IPS-15b (cell line): ENCODE measurements around the gene KIF19.

Source experiments
- H3K27me3 ChIP-seq: one replicate; pipeline ENCODE4 v1.6.1; 2013; ENCODE audit warnings: low read length; ENCODE audit not compliant: control insufficient read depth, insufficient read depth
- H3K36me3 ChIP-seq: one replicate; pipeline ENCODE4 v1.6.1; 2013; ENCODE audit warnings: low read length; ENCODE audit not compliant: control insufficient read depth, insufficient read depth
- H3K4me1 ChIP-seq: one replicate; pipeline ENCODE4 v1.6.1; 2013; ENCODE audit warnings: mild to moderate bottlenecking, low read length; ENCODE audit not compliant: control insufficient read depth, insufficient read depth
- H3K4me3 ChIP-seq: one replicate; pipeline ENCODE4 v1.5.1; 2013; ENCODE audit warnings: low read depth, low read length
- H3K9ac ChIP-seq: one replicate; pipeline ENCODE4 v1.6.1; 2013; ENCODE audit warnings: low read depth, mild to moderate bottlenecking, low read length
- H3K9me3 ChIP-seq: one replicate; pipeline ENCODE4 v1.6.1; 2013; ENCODE audit warnings: mild to moderate bottlenecking, low read length; ENCODE audit not compliant: control insufficient read depth, insufficient read depth

Gene KIF19

DNA sequence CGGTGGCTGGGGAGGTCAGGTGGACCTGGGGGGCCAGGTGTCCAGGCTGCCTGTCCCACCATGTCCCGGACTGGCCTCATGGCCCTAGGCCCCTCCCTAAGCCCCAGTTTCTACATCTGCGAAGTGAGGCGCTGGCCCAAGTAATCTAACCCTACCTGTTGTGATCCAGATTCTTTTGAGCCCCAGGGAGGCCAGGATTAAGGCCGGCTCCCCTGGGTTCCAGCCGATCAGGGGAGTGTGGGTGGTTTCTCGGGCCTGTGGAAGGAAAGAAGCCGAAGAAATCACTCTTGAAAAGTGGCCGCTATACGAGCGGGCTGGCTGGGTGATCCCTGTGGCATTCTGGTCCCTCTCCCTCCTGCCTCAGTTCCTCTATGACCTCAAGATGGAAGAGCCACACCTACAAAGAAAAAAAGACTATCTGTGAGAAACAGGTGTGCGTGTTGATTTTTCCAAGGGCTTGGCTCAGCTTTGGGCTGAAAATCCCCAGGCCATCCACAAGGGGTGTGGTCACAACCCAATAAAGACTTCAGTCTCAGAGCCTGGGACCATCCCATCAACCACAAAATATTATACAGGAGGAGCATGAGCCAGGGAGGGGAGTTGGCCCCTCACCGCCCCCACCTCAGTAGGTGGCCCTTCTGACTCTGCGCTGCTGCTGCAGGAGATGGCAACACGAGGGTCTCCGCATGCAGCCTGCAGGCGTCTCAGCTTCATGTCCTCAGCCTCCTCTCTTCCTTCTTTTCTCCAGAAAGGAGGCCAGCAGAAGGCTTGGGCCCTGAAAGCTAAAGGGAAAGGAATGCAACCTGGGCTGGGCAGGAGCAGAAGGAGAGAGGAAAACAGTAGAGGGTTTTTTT is 61.6 kb downstream of the KIF19 start:
- Histone ChIP-seq H3K9ac (no peak overlapping the region), H3K27me3 (no peaks in the 10 kb centered on the region), H3K4me3 (no peak overlapping the region), H3K9me3 (no peaks in the 10 kb centered on the region), H3K36me3 (no peaks in the 10 kb centered on the region), H3K4me1 (peaks cover 8% of the 10 kb centered on the region)

DNA sequence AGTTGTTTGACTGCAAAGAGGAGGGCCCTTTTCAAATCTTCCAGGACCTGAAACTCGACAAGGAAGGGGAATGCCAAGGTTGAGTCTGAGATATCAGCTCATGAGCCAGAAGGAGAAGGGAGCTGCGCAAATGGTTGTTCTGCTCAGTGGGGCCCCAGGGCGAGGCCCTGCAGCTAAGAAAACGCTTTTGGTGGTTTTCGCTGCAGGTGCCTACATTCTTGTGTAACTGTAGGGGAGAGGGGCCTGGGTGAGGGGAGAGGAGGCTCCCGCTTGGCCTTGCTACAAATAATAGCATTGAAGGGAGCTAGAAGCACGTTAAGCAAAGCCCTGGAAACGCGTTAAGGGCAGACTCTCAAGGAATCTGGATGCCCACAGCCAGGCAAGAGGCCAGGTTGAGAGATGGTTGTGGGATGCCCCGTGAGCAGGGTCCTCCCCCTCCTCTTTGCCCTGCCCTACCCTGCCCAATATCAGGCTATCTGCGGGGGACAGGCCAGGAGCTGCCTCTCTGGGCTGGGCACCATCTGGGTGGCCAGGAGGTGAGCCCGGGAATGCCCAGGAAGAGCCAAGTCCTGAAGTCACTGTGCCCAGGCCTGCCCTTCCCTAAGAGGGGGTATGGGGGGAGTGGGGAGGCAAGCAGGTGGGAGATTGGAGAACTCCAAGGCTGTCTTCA is 63.2 kb downstream of the KIF19 start:
- Histone ChIP-seq H3K36me3 (no peaks in the 10 kb centered on the region), H3K27me3 (no peaks in the 10 kb centered on the region), H3K9me3 (no peaks in the 10 kb centered on the region), H3K4me3 (no peak overlapping the region), H3K9ac (no peak overlapping the region), H3K4me1 (peaks cover 8% of the 10 kb centered on the region)

DNA sequence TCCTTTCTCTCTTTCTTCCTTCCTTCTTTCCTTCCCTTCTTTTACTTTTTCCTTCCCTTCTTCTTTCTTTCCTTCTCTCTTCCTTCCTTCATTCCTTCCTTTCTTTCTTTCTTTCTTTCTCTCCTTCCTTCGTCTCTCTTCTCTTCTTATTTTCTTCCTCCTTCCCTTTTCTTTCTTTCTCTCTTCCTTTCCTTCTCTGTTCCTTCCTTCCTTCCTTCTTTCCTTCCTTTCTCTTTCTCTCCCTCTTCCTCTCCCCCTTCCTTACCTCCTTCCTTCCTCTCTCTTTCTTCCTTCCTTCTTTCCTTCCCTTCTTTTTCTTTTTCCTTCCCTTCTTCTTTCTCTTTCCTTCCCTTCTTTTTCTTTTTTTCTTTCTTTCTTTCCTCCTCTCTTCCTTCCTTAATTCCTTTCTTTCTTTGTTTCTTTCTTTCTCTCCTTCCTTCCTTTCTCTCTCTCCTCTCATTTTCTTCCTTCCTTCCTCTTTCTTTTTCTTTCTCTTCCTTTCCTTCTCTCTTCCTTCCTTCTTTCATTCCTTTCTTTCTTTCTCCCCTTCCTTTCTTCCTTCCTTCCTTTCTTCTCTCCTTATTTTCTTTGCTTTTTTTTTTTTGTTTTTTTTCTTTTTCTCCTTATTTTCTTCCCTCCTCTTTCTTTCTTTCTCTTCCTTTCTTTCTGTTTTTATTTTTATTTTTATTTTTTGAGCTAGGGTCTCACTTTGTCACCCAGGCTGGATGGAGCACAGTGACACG is 64.1 kb downstream of the KIF19 start:
- Histone ChIP-seq H3K4me3 (no peak overlapping the region), H3K9ac (no peak overlapping the region), H3K27me3 (no peaks in the 10 kb centered on the region), H3K9me3 (no peaks in the 10 kb centered on the region), H3K4me1 (peaks cover 8% of the 10 kb centered on the region), H3K36me3 (no peaks in the 10 kb centered on the region)

DNA sequence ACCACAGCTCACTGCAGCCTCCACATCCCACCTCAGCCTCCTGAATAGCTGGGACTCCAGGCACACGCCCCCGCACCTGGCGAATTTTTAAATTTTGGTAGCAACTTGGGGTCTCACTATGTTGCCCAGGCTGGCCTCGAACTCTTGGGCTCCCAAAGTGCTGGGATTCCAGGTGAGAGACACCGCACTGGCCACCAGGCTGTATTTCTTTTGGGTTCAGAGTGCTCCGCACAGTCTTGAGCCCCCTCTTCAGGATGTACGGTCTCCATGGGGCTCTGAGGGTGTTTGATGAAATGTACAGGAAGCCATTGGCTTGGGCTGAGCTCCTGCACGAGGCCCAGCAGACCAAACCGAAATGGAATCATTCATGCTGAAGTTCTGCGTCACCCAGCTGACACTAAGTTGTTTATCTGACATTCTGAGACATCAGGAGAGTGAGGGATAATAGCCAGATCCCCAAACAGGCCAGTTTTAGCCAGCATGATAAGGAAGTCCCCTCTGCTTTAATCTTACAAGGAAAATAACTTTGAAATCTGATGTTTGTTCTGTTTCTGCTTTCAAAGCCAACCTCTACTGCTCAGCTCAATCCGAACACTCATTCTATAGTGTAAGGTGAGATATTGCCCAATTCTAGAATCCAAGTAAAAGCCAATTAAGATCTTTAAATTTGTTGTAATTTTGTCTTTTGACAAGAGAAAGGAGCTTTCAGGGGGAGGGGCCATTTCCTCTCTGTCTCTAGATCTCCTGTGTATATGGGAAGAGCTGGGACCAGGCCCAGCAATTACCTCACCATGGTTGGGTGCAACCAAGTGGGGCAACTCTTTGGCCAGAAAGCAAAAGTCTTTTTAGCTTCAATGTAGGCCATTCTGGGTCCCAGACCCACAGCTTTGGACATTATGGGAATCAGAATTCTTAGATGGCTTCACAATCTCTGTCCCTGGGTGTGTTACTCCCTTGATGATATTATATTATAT is 64.9 kb downstream of the KIF19 start:
- H3K4me3 ChIP-seq, result no peak overlapping the region
- H3K27me3 ChIP-seq, result no peaks in the 10 kb centered on the region
- H3K9ac ChIP-seq, result no peak overlapping the region
- no peaks in the 10 kb centered on the region for H3K36me3 ChIP-seq
- H3K9me3 ChIP-seq, result no peaks in the 10 kb centered on the region
- H3K4me1 ChIP-seq, result peaks cover 8% of the 10 kb centered on the region

DNA sequence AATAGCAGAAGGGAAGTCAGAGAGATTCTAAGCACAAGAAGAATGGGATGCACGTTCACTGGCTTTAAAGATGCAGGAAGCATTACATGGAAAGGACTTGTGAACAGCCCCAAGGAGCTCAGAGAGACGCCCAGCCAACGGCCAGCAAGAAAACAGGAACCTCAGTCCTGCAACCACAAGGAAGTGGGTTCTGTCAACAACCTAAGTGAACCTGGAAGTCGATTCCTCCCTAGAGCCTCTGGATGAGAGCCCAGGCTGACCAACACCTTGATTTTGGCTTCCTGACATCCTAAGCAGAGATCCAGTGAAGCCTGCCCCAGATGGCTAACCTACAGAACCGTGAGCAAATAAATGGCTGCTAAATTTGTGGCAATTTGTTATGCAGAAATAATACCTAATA is 65.7 kb downstream of the KIF19 start:
- Histone ChIP-seq H3K9me3 (no peaks in the 10 kb centered on the region), H3K36me3 (no peaks in the 10 kb centered on the region), H3K4me3 (no peak overlapping the region), H3K27me3 (no peaks in the 10 kb centered on the region), H3K4me1 (peaks cover 6% of the 10 kb centered on the region), H3K9ac (no peak overlapping the region)

DNA sequence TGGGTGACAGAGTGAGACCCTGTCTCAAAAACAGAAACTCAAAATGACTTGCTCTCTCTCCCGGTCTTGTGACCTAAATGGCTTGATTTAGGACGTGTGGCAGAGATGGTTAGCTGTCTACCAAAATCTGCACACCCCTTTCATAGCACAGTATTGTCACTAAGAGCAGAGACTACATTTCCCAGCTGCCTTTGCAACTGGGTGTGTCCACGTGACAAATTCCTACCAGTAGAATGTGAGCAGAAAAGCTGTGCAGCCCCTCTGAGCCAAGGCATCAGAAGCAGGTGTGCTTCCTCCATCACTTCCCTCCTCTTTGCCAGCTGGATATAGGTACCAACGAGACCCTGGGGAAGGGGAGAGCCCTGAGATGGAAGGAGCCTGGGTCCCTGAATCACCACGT is 66.8 kb downstream of the KIF19 start:
- H3K4me1 ChIP-seq, result peaks cover 5% of the 10 kb centered on the region
- no peak overlapping the region for H3K9ac ChIP-seq
- H3K9me3 ChIP-seq, result no peaks in the 10 kb centered on the region
- H3K27me3 ChIP-seq, result no peaks in the 10 kb centered on the region
- H3K4me3 ChIP-seq, result no peak overlapping the region
- no peaks in the 10 kb centered on the region for H3K36me3 ChIP-seq

DNA sequence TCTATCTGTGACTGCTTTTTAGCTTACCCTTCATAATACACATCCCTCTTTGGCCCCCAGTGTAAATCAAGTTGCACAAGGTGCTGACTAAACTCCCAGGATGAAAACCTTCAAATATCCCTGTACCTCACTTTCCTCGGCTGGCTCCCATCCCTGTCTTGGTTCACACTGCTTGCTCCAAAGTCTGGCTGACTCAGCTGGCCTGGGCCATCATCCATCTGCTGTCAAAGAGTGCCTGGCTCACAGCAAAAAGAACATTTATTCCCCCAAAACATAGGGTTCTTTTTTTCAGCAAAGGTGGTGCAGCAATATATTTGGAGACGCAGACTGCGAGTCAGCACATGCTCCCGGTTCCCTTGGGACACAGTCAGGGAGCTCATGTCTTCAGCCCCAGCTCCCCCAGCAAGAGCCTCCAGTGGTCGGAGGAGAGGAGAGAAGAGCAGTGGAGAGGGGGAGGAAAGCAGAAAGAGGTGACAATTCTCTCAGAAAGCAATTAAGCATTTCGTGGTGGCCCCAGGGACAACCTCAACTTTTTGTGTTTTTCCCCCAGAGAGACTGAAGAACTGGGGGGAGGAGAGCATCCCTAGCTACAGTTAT is 67.4 kb downstream of the KIF19 start:
- Histone ChIP-seq H3K9ac (no peak overlapping the region), H3K9me3 (no peaks in the 10 kb centered on the region), H3K36me3 (no peaks in the 10 kb centered on the region), H3K4me3 (no peak overlapping the region), H3K27me3 (no peaks in the 10 kb centered on the region), H3K4me1 (peaks cover 5% of the 10 kb centered on the region)

DNA sequence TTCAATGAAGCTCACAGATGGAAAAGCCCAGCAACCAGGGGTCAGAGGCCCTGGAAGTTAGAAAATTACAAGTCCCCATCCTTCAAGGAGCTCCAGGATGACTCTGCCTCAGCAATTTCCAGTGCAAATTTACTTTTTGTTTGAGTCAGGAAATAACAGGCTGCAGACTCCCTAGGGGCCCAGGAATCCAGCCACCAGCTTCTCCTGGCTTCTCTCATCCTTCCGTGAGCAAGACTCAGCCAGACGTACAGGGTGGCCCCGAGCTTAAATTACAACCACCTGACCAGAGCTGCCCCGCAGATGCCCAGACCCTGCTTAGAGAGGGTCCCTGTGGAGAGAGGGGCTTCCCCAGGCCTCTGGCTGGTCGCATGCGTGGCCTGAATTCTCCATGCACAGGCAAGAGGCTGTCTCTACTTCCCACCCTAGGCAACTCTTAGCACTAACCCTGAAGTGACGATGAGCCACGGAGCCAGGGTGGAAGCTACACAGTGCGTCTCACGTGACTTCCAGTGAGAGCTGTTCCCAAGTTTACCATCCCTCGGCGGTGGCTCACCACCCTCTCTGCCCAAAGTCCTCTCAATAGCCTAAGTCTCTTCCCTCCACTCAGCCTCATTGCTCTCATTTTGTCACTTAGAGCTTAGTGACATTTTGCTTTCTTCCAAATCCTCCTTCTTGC is 68.4 kb downstream of the KIF19 start:
- H3K4me3 ChIP-seq, result no peak overlapping the region
- H3K36me3 ChIP-seq, result no peaks in the 10 kb centered on the region
- H3K27me3 ChIP-seq, result no peaks in the 10 kb centered on the region
- no peaks in the 10 kb centered on the region for H3K4me1 ChIP-seq
- H3K9me3 ChIP-seq, result no peaks in the 10 kb centered on the region
- no peak overlapping the region for H3K9ac ChIP-seq

DNA sequence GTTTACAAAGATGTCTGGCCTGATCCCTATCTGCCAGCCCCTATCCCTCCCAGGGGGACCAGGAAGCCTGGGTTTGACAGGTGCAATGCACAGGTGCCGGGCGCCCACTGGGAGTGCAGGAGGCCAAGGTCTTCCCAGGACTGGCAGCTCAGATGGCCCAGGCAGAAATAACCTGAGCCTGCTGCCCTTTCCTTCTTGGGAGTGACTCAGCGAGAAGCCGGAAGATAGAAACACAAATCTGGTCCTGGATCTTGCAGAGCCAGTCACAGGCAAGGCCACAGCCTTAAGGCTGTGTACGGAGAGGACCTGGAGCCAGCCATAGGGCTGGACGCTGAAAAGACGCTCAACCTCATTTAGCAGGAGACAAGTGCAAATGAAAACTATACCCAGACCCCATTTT is 69.0 kb downstream of the KIF19 start:
- Histone ChIP-seq H3K36me3 (no peaks in the 10 kb centered on the region), H3K27me3 (no peaks in the 10 kb centered on the region), H3K4me3 (no peak overlapping the region), H3K9ac (no peak overlapping the region), H3K9me3 (no peaks in the 10 kb centered on the region), H3K4me1 (no peaks in the 10 kb centered on the region)

DNA sequence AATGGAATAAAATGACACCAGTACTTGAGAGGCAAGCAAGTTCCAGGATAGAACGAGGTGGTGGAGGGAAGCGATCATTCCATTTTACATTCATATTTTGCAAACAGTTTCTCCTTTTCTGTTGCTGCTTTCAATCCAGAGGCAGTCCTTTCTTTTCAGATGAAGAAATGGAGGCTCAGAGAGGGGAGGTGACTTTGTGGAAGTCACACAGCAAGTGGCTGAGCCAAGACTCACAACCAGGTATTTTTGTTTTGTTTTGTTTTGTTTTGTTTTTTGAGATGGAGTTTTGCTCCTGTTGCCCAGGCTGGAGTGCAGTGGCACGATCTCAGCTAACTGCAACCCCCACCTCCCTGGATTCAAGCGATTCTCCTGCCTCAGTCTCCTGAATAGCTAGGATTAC is 70.5 kb downstream of the KIF19 start:
- no peak overlapping the region for H3K9ac ChIP-seq
- no peaks in the 10 kb centered on the region for H3K36me3 ChIP-seq
- no peak overlapping the region for H3K4me3 ChIP-seq
- no peaks in the 10 kb centered on the region for H3K9me3 ChIP-seq
- H3K4me1 ChIP-seq, result no peaks in the 10 kb centered on the region
- no peaks in the 10 kb centered on the region for H3K27me3 ChIP-seq
